Esophagus squamous epithelium (tissue), 5 donors: ENCODE data around the gene BRICD5. TPM values are rescaled to one million over a fixed set of nuclear protein-coding genes. Genes with fewer than 3 reads are reported as not detected.

Experiments
- DNase-seq: peaks from one replicate; lab custom pipeline; 2025; lab: John Stamatoyannopoulos, UW
- H3K27ac ChIP-seq, 4 donors: fragments of 200-600 bp; sonication (generic); one replicate each; pipeline ENCODE4 v1.5.1; 2016 to 2019; ENCODE audit warnings: mild to moderate bottlenecking in 1 of 4
- H3K27me3 ChIP-seq, 4 donors: fragments of 200-600 bp; sonication (generic); 1 replicate in 3 of 4; 2 replicates in 1 of 4; pipeline versions ENCODE4 v1.5.1 to v1.6.0; 2017 to 2021; ENCODE audit warnings: antibody characterized with exemption in 1 of 4
- H3K36me3 ChIP-seq, 3 donors: fragments of 200-600 bp; sonication (generic); one replicate each; pipeline ENCODE4 v1.5.1; 2016 to 2019
- H3K4me1 ChIP-seq, 3 donors: fragments of 200-600 bp; sonication (generic); one replicate each; pipeline ENCODE4 v1.5.1; 2017 to 2019
- H3K4me3 ChIP-seq, 4 donors: fragments of 200-600 bp; sonication (generic); 1 replicate in 3 of 4; 2 replicates in 1 of 4; pipeline ENCODE4 v1.5.1; 2016 to 2019; ENCODE audit warnings: mild to moderate bottlenecking in 2 of 4, moderate library complexity in 1 of 4
- H3K9me3 ChIP-seq, 3 donors: fragments of 200-600 bp; sonication (generic); one replicate each; pipeline ENCODE4 v1.5.1; 2016 to 2019
- POLR2A ChIP-seq, 4 donors: fragments of 450-650 bp; IDR thresholded peaks; one replicate each; pipeline ENCODE4 v1.6.1; 2017; ENCODE audit warnings: antibody characterized with exemption in 4 of 4, mild to moderate bottlenecking in 4 of 4, moderate library complexity in 3 of 4
- WGBS, 2 donors: methylation state at CpG; one replicate each; pipeline ENCODE4 v1.1.5; 2018; 5-methylcytosine and 5-hydroxymethylcytosine counted together
- intact Hi-C: fragments of 100-400 bp; cut with DNase I; formaldehyde crosslinking; loops from one replicate; pipeline ENCODE4 v1.15.0; 2022
- total RNA-seq, 4 donors: library from RNA; depleted of rRNA; stranded (reverse); fragments of >200 nt; gene quantifications; one replicate each; pipeline ENCODE4 v1.1.0, GENCODE V29; 2016
- TF ChIP-seq, protein P1 (sequence below), 6 experiments: fragments of 450-650 bp in 4 of 6; fragments of 200-600 bp in 2 of 6; sonication (generic) in 2 of 6; IDR thresholded peaks; one replicate each; pipeline ENCODE4 v1.5.1; 2016 to 2019; ENCODE audit warnings: antibody characterized with exemption in 6 of 6, mild to moderate bottlenecking in 4 of 6, moderate library complexity in 4 of 6
- donor health status: DM: yes; HTN: yes; CAD: no.

Gene BRICD5
- total RNA-seq, 4 donors from 2014 or later, result 1.1 to 2.0 (median 1.6) TPM; not detected in 1

GRCh38 chr16:2229091-2229490, 18.4 kb upstream of the BRICD5 start:
- Histone ChIP-seq H3K27ac (no peak overlapping the region), H3K9me3 (no peaks in the 10 kb centered on the region), H3K4me1 (peaks cover 12 to 53% (median 33%) of the 10 kb centered on the region in 3 donors), H3K27me3 (peaks cover 0 to 4% (median 0%) of the 10 kb centered on the region in 4 donors), H3K36me3 (peaks cover 41 to 74% (median 49%) of the 10 kb centered on the region in 3 donors), H3K4me3 (no peak overlapping the region)
- 94% methylated on average over 3 of the region's 12 CpGs; no CpG with 5 or more reads in 1 of the 2 donors for WGBS, 2 donors
- TF ChIP-seq, protein P1, sequence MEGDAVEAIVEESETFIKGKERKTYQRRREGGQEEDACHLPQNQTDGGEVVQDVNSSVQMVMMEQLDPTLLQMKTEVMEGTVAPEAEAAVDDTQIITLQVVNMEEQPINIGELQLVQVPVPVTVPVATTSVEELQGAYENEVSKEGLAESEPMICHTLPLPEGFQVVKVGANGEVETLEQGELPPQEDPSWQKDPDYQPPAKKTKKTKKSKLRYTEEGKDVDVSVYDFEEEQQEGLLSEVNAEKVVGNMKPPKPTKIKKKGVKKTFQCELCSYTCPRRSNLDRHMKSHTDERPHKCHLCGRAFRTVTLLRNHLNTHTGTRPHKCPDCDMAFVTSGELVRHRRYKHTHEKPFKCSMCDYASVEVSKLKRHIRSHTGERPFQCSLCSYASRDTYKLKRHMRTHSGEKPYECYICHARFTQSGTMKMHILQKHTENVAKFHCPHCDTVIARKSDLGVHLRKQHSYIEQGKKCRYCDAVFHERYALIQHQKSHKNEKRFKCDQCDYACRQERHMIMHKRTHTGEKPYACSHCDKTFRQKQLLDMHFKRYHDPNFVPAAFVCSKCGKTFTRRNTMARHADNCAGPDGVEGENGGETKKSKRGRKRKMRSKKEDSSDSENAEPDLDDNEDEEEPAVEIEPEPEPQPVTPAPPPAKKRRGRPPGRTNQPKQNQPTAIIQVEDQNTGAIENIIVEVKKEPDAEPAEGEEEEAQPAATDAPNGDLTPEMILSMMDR (IDR thresholded peaks at IDR 0.05), result no peak
- no peak for TF ChIP-seq POLR2A (IDR thresholded peaks at IDR 0.05)
- no peak for DNase-seq
- intact Hi-C loops, result no loop called here

GRCh38 chr16:2228161-2228824, 17.6 kb upstream of the BRICD5 start:
- Histone ChIP-seq H3K27ac (no peak overlapping the region), H3K27me3 (no peaks in the 10 kb centered on the region), H3K4me1 (peaks cover 12 to 56% (median 33%) of the 10 kb centered on the region in 3 donors), H3K9me3 (no peaks in the 10 kb centered on the region), H3K36me3 (peaks cover 34 to 66% (median 41%) of the 10 kb centered on the region in 3 donors), H3K4me3 (no peak overlapping the region)
- WGBS, 2 donors, result 93 to 96% methylated on average over 8 of the region's 25 CpGs
- TF ChIP-seq POLR2A (IDR thresholded peaks at IDR 0.05), result no peak
- TF ChIP-seq, protein P1 (IDR thresholded peaks at IDR 0.05), result no peak
- intact Hi-C loops, result no loop called here
- no peak for DNase-seq

DNA sequence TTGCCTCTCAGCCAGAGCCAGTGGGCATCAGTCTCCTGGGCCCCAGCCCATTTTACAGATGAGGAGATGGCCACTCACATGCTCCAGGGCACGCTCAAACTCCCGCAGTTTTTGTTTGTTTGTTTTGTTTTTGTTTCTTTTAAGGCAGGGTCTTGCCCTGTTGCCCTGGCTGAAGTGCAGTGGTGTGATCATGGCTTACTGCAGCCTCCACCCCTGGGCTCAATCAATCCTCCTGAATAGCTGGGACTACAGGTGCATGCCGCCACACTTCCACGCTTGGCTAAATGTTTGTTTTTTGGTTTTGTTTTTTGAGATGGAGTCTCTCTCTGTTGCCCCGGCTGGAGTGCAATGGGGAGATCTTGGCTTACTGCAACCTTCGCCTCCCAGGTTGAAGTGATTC, 16.3 kb upstream of the BRICD5 start:
- Histone ChIP-seq H3K27ac (no peak overlapping the region), H3K9me3 (no peaks in the 10 kb centered on the region), H3K27me3 (no peaks in the 10 kb centered on the region), H3K4me1 (peaks cover 12 to 65% (median 33%) of the 10 kb centered on the region in 3 donors), H3K4me3 (no peak overlapping the region), H3K36me3 (peaks cover 22 to 53% (median 27%) of the 10 kb centered on the region in 3 donors)
- TF ChIP-seq POLR2A (IDR thresholded peaks at IDR 0.05), result no peak
- TF ChIP-seq, protein P1 (IDR thresholded peaks at IDR 0.05), result no peak
- WGBS, 2 donors, result 89 to 92% methylated on average over 6 of the region's 6 CpGs
- intact Hi-C loops, result no loop called here
- DNase-seq, result no peak

DNA sequence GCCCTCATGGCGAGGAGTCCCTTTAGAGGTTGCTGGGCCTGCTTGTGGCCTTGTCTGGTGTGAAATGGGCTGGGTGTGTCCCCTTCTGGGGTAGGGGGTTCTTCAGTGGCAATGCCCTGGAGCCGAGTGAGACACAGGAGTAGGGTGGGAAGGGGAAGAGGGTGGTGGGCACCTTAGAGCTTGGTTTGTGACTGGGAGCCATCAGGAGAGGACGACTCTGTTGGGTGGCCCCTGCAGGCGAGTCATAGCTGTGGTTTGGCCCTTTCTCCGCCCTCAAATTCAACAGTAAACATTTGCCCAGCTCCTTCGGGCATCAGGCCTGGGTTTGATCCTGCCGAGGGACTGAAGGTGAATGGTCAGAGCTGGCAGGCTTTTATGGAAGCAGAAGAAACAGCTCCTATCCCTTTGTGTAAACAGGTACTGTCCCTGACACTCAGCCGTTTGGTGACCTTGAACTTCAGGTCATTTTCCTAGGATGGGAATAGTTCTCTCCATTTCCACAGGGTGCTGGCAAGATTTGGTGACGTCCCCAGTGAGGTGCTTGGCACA, 15.7 kb upstream of the BRICD5 start:
- Histone ChIP-seq H3K4me3 (no peak overlapping the region), H3K4me1 (peaks cover 12 to 59% (median 28%) of the 10 kb centered on the region in 3 donors), H3K9me3 (no peaks in the 10 kb centered on the region), H3K27me3 (no peaks in the 10 kb centered on the region), H3K27ac (no peak overlapping the region), H3K36me3 (peaks cover 18 to 47% (median 21%) of the 10 kb centered on the region in 3 donors)
- TF ChIP-seq, protein P1 (IDR thresholded peaks at IDR 0.05), result no peak
- no peak for TF ChIP-seq POLR2A (IDR thresholded peaks at IDR 0.05)
- no peak for DNase-seq
- WGBS, 2 donors, result 57 to 64% methylated on average over 7 to 8 of the region's 9 CpGs
- intact Hi-C loops, result no loop called here

- intact Hi-C loops, result no loop called here
- Histone ChIP-seq H3K27me3 (no peaks in the 10 kb centered on the region), H3K9me3 (no peaks in the 10 kb centered on the region), H3K4me1 (peaks cover 12 to 45% (median 20%) of the 10 kb centered on the region in 3 donors), H3K4me3 (peak overlapping the region; percentile 81 to 99 (median 81)), H3K27ac (peak overlapping the region; percentile 89 to 95 (median 94)), H3K36me3 (peaks cover 4 to 23% (median 8%) of the 10 kb centered on the region in 3 donors)
- DNase-seq, result no peak
- 7 to 13% methylated on average over 6 of the region's 22 CpGs for WGBS, 2 donors
- TF ChIP-seq, protein P1 (IDR thresholded peaks at IDR 0.05), result peak in 1 of 6 experiments; percentile 25
- no peak for TF ChIP-seq POLR2A (IDR thresholded peaks at IDR 0.05)
Observed at GRCh38 chr16:2223942-2224486, 13.4 kb upstream of the BRICD5 start.
